ENCODE data around the gene KLHL42. TPM values are rescaled to one million over a fixed set of nuclear protein-coding genes. Genes with fewer than 3 reads are reported as not detected.

The KLHL42 gene
- total and polyA plus RNA-seq, 2 experiments from 2014 or later, result 7.6 to 33.2 TPM

DNA sequence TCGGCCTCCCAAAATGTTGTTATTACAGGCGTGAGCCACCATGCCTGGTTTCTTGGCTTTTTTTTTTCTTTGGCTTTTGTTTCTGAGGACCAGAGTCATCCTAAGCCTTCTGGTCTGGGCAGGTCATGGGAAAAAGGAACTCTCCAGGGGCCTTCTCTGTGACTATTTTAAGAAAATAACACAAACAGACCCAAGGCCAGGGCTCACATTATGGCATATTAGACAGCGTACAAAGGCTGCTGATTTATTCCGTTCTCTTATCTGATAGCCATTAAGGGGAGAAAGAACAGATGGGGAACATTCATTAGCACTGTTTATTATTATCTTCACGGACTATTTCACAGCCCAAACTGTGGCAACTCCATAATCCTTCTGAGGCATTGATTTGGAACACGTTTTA, 28.8 kb downstream of the KLHL42 start (continued):
- TF ChIP-seq, protein P1, sequence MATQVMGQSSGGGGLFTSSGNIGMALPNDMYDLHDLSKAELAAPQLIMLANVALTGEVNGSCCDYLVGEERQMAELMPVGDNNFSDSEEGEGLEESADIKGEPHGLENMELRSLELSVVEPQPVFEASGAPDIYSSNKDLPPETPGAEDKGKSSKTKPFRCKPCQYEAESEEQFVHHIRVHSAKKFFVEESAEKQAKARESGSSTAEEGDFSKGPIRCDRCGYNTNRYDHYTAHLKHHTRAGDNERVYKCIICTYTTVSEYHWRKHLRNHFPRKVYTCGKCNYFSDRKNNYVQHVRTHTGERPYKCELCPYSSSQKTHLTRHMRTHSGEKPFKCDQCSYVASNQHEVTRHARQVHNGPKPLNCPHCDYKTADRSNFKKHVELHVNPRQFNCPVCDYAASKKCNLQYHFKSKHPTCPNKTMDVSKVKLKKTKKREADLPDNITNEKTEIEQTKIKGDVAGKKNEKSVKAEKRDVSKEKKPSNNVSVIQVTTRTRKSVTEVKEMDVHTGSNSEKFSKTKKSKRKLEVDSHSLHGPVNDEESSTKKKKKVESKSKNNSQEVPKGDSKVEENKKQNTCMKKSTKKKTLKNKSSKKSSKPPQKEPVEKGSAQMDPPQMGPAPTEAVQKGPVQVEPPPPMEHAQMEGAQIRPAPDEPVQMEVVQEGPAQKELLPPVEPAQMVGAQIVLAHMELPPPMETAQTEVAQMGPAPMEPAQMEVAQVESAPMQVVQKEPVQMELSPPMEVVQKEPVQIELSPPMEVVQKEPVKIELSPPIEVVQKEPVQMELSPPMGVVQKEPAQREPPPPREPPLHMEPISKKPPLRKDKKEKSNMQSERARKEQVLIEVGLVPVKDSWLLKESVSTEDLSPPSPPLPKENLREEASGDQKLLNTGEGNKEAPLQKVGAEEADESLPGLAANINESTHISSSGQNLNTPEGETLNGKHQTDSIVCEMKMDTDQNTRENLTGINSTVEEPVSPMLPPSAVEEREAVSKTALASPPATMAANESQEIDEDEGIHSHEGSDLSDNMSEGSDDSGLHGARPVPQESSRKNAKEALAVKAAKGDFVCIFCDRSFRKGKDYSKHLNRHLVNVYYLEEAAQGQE (IDR thresholded peaks at IDR 0.05; ENCODE audit: unreplicated experiment), result no peak
- no peak for TF ChIP-seq JUNB (IDR thresholded peaks at IDR 0.05; ENCODE audit: unreplicated experiment)
- TF ChIP-seq EZH2phosphoT487 (IDR thresholded peaks at IDR 0.05; ENCODE audit: unreplicated experiment), result no peak

DNA sequence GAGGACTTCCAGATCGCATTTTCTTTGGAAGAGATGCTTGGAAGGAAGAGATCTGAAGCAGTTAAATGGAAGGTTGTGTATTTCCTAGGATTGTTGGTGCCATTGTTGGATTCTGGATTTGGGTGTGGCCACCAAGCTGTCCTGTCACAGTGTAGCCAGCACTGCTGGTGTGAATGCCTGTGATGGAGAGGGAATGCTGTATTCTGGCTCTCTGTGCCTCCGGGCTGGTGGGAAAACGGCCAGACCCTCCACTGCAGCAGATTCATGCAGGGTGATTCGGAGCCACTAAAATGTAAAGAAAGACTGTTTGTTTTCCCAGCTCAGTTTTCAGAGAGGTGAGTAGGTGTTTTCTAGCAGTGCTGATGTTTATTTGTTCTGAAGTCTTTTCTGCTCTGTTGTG, 30.7 kb downstream of the KLHL42 start:
- DNase-seq (ENCODE audit: low spot score), result no peak
- Histone ChIP-seq H3K36me3 (ENCODE audit: insufficient read depth) (no peaks in the 10 kb centered on the region), H3K4me3 (no peak overlapping the region), H3K9me2 (ENCODE audit: insufficient read depth) (no peaks in the 10 kb centered on the region), H3F3A (replicated peaks; ENCODE audit: low read depth) (no peaks in the 10 kb centered on the region), H2AFZ (peak overlapping the region; percentile 66; the same call in 1 of the 2 replicates), H3K4me1 (ENCODE audit: insufficient read depth) (no peaks in the 10 kb centered on the region), H3K4me2 (no peak overlapping the region), H3K27me3 (ENCODE audit: insufficient read depth) (no peaks in the 10 kb centered on the region), H4K20me1 (replicated peaks; ENCODE audit: insufficient read depth) (no peaks in the 10 kb centered on the region), H3K79me2 (replicated peaks; ENCODE audit: insufficient read depth) (no peaks in the 10 kb centered on the region), H3K27ac (ENCODE audit: low read depth) (no peak overlapping the region)
- H3K27me3 Mint-ChIP-seq (ENCODE audit: insufficient read depth, low read depth, poor library complexity), result peaks cover 2% of the 10 kb centered on the region
- no peak overlapping the region for H3K27ac Mint-ChIP-seq
- H3K4me1 Mint-ChIP-seq, result peaks cover 5% of the 10 kb centered on the region; the same call in 2 of the 3 replicates
- no peak overlapping the region for H3K4me3 Mint-ChIP-seq
- H3K36me3 Mint-ChIP-seq (ENCODE audit: low read depth), result no peaks in the 10 kb centered on the region; the same call in 2 of the 3 replicates
- no peak for ATAC-seq
- H3K9me3 Mint-ChIP-seq, result no peaks in the 10 kb centered on the region
- TF ChIP-seq ZNF462 (CRISPR knock-in tag; IDR thresholded peaks at IDR 0.05), result no peak
- no peak for TF ChIP-seq EZH2 (IDR thresholded peaks at IDR 0.05; ENCODE audit: low read depth, unreplicated experiment)
- TF ChIP-seq ZNF114 (CRISPR knock-in tag; IDR thresholded peaks at IDR 0.05), result no peak
- TF ChIP-seq POLR2AphosphoS5 (IDR thresholded peaks at IDR 0.05; ENCODE audit: low read depth), result no peak
- TF ChIP-seq ZNF331 (CRISPR knock-in tag; IDR thresholded peaks at IDR 0.05; ENCODE audit: low read depth), result no peak
- TF ChIP-seq, protein P2, sequence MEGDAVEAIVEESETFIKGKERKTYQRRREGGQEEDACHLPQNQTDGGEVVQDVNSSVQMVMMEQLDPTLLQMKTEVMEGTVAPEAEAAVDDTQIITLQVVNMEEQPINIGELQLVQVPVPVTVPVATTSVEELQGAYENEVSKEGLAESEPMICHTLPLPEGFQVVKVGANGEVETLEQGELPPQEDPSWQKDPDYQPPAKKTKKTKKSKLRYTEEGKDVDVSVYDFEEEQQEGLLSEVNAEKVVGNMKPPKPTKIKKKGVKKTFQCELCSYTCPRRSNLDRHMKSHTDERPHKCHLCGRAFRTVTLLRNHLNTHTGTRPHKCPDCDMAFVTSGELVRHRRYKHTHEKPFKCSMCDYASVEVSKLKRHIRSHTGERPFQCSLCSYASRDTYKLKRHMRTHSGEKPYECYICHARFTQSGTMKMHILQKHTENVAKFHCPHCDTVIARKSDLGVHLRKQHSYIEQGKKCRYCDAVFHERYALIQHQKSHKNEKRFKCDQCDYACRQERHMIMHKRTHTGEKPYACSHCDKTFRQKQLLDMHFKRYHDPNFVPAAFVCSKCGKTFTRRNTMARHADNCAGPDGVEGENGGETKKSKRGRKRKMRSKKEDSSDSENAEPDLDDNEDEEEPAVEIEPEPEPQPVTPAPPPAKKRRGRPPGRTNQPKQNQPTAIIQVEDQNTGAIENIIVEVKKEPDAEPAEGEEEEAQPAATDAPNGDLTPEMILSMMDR (conservative IDR thresholded peaks at IDR 0.05; ENCODE audit: low read depth in 2 of 2), result no peak
- TF ChIP-seq NANOG (IDR thresholded peaks at IDR 0.05; ENCODE audit: borderline replicate concordance), result no peak
- TF ChIP-seq JUNB (IDR thresholded peaks at IDR 0.05; ENCODE audit: unreplicated experiment), result no peak
- no peak for TF ChIP-seq ETS1 (IDR thresholded peaks at IDR 0.05)
- TF ChIP-seq STAT1 (IDR thresholded peaks at IDR 0.05; ENCODE audit: unreplicated experiment), result no peak
- TF ChIP-seq EZH2phosphoT487 (IDR thresholded peaks at IDR 0.05; ENCODE audit: unreplicated experiment), result no peak
- no peak for TF ChIP-seq CREB1 (CRISPR knock-in tag; IDR thresholded peaks at IDR 0.05; ENCODE audit: low read depth)

Measured in GM23338 (cell line).